Right kidney (tissue), 1 donor: ENCODE measurements around the gene GALC.

Experiments used
- DNase-seq: peaks from one replicate; pipeline ENCODE4 v3.0.0-alpha.2; 2016

Gene GALC

DNA sequence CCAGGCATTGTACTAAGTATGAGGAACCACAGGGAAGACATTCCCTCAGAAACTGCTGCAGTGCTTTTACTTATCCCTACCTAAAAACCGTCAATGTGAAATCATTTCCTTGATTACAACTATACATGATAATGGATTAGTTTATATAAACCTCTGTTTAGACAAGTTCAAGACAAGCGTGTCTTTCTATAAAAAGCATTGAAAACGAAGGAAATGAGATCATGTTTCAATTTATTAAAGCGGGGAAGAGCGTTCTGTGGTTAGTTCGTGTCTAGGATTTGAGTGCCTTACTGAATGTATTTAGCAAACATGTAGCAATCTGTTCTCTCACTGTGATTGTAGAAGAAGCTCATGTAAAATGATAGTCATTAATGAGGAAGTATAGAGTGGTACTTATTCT, 37.5 kb downstream of the GALC start:
- no peak for DNase-seq

GRCh38 chr14:87952307-87953094, 40.5 kb downstream of the GALC start:
- DNase-seq, result no peak

- no peak for DNase-seq
Observed at GRCh38 chr14:87944987-87945604, 47.9 kb downstream of the GALC start.

DNA sequence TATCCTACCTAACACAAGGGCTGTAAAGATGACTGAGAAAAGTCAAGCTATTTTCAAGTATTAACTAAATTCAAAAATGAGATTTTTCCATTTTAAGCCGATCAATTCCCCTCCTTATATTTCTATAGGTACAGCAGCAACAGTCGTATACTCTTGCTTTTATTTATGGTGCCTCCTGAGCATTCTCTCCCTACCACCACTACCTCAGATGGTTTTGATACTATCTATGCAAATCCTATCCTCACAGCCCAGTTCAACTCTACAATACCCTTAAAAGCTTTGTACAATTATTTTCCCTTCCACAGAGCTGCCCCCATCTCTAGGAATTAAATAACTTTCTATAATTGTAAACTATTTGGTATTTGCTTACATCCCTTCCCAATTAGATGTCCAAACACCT, 52.1 kb downstream of the GALC start:
- no peak for DNase-seq

DNA sequence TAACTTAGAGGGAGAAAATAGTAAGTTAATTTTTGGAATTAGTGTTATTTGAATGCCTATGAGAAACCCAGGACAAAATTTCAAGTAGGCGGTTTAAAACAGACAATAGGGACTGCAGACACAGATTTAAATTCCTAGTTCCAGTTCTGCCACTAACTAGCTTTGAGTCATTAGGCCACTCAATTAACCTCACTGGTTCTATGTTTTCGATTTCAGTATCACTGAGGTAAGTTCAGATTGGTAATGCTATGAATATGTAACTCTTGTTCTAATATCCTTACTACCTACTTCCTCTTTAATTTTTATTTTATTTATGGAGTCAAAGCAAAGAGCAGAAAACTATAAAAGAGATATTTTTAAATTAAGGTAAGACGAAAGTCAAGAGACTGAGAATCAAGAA, 52.6 kb downstream of the GALC start:
- no peak for DNase-seq

- DNase-seq, result no peak
Observed at GRCh38 chr14:87935886-87936285, 57.1 kb downstream of the GALC start.

- DNase-seq, result no peak
Observed at GRCh38 chr14:87935081-87935828, 57.7 kb downstream of the GALC start.

- no peak for DNase-seq
Observed at GRCh38 chr14:87934185-87934584, 58.8 kb downstream of the GALC start.

DNA sequence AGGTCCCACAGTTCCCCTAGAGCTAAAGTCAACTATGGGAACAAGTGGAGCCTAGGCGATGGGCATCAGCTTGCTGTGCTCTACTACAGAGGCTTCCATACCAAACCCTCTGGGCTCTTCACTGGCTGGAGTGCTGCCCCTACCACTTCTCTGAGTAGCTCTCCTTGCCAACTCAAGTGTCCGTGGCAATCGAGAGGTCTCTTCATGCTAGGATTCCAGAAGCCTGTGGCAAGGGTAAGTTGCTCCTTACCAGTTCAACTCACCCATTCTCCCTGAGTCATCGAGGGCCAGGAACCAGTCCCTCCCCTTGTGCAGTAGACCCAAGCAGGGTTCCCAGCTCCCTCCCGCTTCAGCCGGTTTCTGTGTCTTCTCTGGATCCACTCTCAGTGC, 76.1 kb downstream of the GALC start:
- DNase-seq, result no peak

GRCh38 chr14:87916103-87916885, 76.7 kb downstream of the GALC start:
- no peak for DNase-seq

DNA sequence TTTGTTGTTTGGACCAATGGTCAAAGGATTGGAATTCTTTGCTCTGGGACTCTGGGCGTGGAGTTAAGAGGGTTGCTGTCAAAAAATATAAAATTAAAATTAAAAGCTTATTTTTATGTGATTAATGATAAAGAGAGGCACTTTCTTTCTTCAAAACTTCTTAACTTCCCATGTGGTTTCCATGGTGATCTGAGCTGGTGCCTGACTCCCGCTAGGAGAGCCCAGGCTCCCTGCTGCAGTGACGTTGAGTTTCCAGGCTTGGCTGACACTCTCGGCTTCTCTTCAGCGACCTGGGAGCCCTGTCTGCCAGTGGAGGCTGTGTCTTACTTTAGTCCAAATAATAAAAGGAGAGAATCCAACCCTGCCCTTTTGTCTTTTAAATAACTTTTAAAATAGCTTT, 84.4 kb downstream of the GALC start:
- DNase-seq, result no peak

DNA sequence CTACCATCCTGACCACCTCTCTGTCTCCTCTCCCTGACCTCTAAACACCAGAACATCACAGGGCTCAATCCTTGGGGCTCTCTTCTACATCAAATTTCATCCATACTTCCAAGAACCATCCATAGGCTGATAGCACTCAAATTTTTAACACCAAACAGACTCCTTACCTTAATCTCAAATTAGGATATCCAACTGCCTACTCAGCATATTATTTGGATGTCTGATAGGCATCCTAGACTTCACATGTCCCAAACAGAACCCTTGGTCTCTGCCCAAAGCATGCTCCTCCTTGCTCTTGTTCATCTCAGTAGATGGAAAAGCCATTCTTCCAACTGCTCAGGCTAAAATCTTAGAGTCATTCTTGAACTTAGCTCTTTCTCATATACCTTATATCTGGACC, 91.3 kb downstream of the GALC start:
- no peak for DNase-seq

GRCh38 chr14:87901236-87901635, 91.7 kb downstream of the GALC start:
- DNase-seq, result no peak

DNA sequence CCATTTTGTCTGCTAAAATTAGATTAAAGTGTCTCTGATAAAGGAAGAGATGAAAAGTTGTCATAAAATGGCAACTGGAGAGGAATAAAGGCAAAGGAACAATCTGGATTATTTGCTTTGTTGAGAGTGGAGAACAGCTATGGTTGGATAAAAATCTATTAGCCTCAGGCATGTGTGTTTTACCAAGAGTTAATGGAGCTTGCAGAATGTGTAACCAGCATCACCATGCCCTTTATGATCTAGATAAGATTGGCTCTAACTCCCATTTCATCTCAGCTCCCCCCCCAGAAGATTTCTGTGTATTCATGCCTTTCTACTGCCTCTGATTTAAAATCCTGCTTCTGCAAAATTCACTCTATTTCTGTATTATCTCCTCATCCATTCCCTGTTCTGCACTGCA, 93.8 kb downstream of the GALC start:
- DNase-seq, result no peak

DNA sequence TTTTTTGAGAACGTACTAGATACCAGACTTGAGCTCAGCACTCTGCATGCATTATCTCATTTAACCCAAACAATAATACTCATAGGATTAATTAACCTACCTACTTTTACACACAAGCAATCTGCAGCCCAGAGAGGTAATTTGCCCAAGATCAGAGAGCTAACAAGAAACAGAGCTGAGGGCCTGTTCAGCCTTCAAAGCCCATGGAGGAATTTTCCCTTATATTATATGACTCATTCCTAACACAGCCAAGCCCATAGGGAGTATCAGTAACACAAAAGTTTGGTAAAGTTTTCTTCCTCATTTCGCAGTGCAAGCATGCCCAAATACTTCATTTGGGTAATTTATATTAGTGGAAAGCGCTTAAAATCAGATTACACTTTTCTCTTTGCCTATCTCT, 94.7 kb downstream of the GALC start:
- no peak for DNase-seq

DNA sequence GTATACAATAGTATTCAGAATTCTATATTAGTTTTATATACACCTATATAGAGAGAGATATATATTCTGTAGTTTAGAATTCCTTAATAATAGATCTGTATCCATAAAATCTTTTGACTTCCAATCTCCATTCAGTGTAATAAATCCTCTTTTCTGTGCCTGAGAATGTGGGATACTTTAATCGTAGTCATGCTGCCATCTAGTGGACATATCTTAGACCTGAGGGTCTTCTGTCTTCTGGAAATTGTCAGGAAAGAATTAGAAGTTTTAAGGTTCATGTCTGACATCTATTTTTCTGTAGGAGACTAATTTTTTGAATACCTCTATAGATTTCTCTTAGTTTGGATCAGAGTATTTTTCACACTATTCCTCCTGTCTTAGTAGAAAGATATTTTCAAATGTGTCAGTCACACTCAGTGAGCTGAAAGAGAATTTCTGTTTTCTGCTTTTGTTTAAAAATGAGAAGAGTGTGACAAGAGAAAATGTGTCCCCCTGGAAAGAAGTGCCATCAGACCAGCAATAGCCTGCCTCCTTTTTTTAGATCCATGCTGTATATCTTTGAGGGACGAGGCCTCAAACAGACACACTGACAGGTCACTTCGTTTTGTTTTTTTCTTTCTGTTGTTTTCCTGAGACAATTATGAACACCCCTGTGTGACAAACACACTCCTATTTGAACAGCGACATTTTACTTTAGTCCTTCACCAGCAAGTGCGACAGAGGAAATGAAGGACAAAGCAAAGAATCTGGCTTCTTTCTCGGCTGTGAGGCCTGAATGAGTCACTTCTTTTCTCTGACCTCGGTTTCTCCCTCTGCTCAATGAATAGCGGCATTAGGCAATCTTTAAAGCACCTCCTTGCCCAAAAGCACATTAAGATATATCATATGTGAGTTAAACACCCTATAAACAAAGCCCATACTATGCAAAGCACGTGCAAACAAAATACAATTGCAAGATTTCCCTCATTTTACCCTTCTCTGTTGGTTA, 96.3 kb downstream of the GALC start:
- DNase-seq, result peak; percentile 26

DNA sequence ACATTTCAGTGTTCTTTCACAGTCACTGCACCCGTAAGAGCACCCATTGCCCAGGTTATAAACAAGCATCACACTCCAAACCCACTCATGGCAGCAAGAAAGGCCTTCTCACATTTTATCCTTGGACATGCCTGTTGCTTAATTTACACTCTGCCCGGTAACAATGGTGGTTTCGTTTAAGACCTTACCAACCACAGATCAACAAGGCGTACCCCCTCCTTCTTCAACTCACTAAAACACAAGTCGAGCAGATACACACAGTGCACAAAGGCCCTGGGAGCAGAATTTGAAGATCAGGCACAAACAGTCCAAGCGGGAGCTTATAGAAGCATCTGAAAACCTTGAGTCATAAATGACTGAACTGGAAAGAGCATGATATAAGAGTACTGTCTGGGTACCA, 98.1 kb downstream of the GALC start:
- DNase-seq, result no peak

DNA sequence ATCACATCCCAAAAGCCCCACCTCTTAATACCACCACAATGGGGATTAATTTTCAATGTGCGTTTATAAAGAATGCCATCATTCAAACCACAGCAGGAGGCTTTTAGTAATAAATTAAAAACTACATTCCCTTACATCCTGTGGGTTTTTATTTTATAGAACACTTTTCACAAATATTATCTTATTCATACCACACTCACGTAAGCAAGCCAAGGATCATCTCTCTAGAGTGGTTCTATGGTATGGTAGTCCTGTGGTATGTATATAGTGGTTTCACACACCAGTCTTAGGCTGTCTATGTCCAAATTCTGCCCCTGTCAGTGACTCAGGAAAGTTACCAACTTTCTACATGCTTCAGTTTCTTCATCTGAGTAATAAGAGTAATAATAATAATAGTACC, 100.2 kb downstream of the GALC start:
- DNase-seq, result no peak

DNA sequence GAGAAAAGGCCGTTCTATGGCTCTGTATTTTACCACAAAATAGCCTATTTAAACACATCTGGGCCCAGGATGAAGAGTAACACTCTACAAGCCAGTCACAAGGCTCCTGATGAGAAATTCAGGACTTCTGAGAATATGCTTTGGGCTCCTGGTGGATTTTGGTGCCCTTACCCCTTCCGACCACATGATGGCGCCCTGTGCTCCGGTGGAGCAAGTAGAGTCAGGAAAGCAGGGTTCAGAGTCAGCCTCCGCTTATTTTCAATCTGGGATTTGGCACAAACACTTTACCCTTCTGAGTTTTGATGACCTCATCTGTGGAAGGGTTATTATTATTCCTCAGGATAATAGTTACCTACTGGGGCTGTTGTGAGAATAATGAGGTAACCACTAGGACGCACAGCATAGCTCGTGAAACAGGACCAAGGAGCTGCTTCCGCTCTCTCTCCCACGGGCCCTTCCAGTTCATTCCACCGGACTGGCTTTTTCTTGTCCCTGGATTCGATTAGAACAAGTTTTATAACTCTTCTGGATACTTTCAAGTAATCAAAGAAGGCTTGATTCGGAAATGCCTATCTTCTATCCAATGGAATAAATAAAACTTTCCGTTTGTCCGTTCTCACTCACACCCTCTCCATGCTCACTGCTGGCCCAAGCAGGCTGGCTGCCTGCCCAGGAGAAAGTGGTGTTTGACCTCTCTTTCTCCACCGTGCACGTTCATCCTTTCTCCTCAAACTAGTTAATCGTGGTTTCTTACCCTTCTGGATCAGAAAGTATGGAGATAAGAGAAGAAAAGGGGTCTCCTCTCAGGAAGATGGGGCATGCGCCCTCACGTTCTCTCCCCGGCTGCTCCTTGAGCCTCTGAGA, 104.6 kb downstream of the GALC start:
- DNase-seq, result no peak

DNA sequence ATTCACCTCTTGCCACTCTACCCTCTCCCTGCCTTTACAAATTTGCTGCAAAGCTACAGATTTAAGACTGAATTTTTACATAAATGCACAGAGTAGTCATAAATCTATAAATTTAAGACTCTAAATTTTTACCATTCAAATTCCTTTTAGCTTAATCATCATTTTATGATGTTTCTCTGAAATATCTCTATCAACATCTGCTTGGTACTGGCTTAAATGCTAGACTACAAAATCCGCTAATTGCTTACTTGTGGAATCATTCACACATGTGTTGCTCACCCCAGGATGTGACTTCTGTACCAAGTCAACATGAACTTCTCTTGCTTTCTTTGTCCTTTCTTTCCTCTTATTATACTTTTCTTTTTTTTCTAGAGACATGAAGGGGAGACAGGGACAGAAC, 109.2 kb downstream of the GALC start:
- DNase-seq, result no peak
